Immature natural killer cell (primary cell): Measurements from ENCODE around the gene ATAD5. TPM values are rescaled to one million over a fixed set of nuclear protein-coding genes. Genes with fewer than 3 reads are reported as not detected.
A peak's percentile ranks its signal among the peaks of the same experiment; 100 is the strongest.
"Not testable (repeated sequence)": the region's sequence is repeated elsewhere in the genome, so short reads cannot be mapped to it uniquely, and the experiment has no call there.

Source experiments
- DNase-seq, 3 donors: peaks; one replicate each; pipeline ENCODE4 v3.0.0; 2022; ENCODE audit warnings: mixed read lengths in 1 of 3
- H3K27ac Mint-ChIP-seq, 6 donors: one replicate each; pipeline ENCODE4 v1.8.0; 2020; ENCODE audit warnings: mixed read lengths in 6 of 6, mild to moderate bottlenecking in 5 of 6, inconsistent platforms in 4 of 6, moderate library complexity in 3 of 6
- H3K27me3 Mint-ChIP-seq, 3 donors: one replicate each; pipeline ENCODE4 v1.8.0; 2020 to 2021; ENCODE audit warnings: low read depth in 3 of 3, mild to moderate bottlenecking in 3 of 3, mixed read lengths in 3 of 3, moderate library complexity in 3 of 3, inconsistent platforms in 1 of 3
- H3K36me3 Mint-ChIP-seq, 3 donors: one replicate each; pipeline ENCODE4 v1.8.0; 2020; ENCODE audit warnings: mixed read lengths in 3 of 3, inconsistent platforms in 2 of 3, mild to moderate bottlenecking in 2 of 3
- H3K4me1 Mint-ChIP-seq, 2 donors: one replicate each; pipeline ENCODE4 v1.8.0; 2020; ENCODE audit warnings: inconsistent platforms in 2 of 2, mild to moderate bottlenecking in 2 of 2, mixed read lengths in 2 of 2, moderate library complexity in 1 of 2
- H3K4me3 Mint-ChIP-seq, 5 donors: one replicate each; pipeline ENCODE4 v1.8.0; 2020; ENCODE audit warnings: mild to moderate bottlenecking in 5 of 5, mixed read lengths in 5 of 5, inconsistent platforms in 3 of 5, moderate library complexity in 3 of 5
- H3K9me3 Mint-ChIP-seq, 6 donors: one replicate each; pipeline ENCODE4 v1.8.0; 2020; ENCODE audit warnings: mild to moderate bottlenecking in 6 of 6, mixed read lengths in 6 of 6, inconsistent platforms in 4 of 6, moderate library complexity in 3 of 6
- polyA plus RNA-seq, 3 donors: library from polyadenylated mRNA; unstranded; fragments of 300-500 nt; fragmentation: Illumina TruSeq; gene quantifications; one replicate each; pipeline ENCODE4 v1.2.3, GENCODE V29; 2021

The ATAD5 gene
- polyA plus RNA-seq, 3 donors from 2014 or later = 1.7 to 2.5 (median 1.8) TPM

DNA sequence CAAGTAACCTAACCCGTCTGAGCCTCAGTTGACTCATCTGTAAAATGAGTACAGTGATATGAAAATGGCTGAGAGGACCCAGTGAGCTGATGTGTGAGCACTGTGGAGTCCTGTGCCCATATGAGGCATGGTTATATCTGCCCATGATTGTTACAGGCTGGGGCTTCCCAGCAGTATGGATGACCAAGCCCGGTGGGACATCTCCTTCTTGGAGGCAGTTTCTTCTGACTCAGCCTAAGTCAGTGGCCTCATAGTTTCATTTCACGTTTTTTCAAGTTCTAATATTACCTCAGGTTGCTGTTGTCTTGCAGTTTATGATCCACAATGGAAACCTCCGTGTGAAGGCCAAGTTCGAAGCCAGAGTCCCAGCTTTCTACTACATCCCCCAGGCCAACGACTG is 94.8 kb downstream of the ATAD5 start:
- Mint-ChIP-seq H3K9me3 (no peaks in the 10 kb centered on the region), H3K36me3 (no peaks in the 10 kb centered on the region), H3K27ac (no peak overlapping the region), H3K4me1 (peaks cover 3 to 7% of the 10 kb centered on the region in 2 donors), H3K27me3 (peaks cover 3 to 18% (median 18%) of the 10 kb centered on the region in 3 donors), H3K4me3 (no peak overlapping the region)
- no peak for DNase-seq

DNA sequence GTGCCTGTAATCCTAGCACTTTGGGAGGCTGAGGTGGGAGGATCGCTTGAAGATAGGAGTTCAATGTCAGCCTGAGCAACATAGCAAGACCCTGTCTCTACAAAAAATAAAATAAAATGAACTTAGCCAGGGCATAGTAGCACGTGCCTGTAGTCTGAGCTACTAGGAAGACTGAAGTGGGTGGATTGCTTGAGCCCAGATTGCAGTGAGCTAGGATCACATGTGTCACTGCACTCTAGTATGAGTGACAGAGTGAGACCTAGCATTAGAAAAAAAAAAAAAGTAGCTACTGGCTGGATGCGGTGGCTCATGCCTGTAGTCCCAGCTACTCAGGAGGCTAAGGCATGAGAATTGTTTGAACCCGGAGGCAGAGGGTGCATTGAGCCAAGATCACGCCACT is 96.0 kb downstream of the ATAD5 start:
- Mint-ChIP-seq H3K36me3 (no peaks in the 10 kb centered on the region), H3K27ac (no peak overlapping the region), H3K27me3 (peaks cover 2 to 16% (median 16%) of the 10 kb centered on the region in 3 donors), H3K4me1 (peaks cover 2 to 3% of the 10 kb centered on the region in 2 donors), H3K9me3 (no peaks in the 10 kb centered on the region), H3K4me3 (no peak overlapping the region)
- no peak for DNase-seq

DNA sequence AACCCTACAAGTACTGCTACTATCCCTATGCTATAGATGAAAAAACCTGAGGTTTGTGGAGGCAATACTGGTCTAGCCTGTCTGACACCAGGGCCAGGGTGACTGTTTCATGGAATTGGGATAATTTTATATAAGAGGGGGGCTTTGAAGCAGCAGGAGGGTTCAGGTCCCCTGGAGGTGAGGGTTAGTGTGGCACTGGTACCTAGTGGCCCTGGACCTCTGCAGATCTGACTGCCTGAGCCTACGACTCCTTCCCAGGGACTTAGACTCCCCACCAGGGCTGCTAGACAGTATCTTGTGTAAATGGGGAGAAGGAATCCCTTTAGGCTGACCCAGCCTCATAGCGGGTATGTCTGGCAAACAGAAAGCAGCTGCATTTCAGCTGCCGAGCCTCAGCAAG is 96.8 kb downstream of the ATAD5 start:
- no peaks in the 10 kb centered on the region for H3K9me3 Mint-ChIP-seq
- no peaks in the 10 kb centered on the region for H3K4me1 Mint-ChIP-seq
- H3K27ac Mint-ChIP-seq = no peak overlapping the region
- peaks cover 0 to 10% (median 10%) of the 10 kb centered on the region in 3 donors for H3K27me3 Mint-ChIP-seq
- H3K4me3 Mint-ChIP-seq = no peak overlapping the region
- no peak for DNase-seq
- H3K36me3 Mint-ChIP-seq = no peaks in the 10 kb centered on the region

DNA sequence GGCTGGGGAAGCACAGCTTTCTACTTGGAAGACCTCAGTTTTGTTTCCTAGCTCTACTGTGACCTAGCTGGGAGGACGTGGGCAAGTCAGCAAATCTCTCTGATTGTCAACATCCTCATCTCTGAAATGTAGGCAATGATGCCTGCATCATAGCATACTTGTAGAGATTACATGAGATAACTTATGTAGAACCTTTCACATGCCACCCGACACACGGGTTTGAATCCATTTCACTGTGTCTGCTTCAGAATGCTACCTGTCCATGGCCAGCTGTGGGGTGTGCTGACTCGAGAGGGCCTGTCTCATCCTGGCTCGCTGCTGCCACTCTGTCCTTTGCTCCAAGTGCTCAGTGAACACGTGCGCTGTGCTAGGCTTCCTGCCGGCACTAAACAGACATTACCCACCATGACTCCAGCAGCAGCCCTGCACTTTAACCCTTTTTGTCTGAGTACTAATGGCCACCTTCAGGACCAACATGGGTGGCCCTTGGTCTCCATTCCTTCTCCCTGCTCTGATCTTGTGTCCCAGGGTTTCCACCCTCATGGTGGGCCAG is 97.4 kb downstream of the ATAD5 start:
- no peak overlapping the region for H3K27ac Mint-ChIP-seq
- H3K27me3 Mint-ChIP-seq = peaks cover 0 to 9% (median 7%) of the 10 kb centered on the region in 3 donors
- no peak overlapping the region for H3K4me3 Mint-ChIP-seq
- H3K9me3 Mint-ChIP-seq = no peaks in the 10 kb centered on the region
- no peaks in the 10 kb centered on the region for H3K4me1 Mint-ChIP-seq
- H3K36me3 Mint-ChIP-seq = no peaks in the 10 kb centered on the region
- no peak for DNase-seq

DNA sequence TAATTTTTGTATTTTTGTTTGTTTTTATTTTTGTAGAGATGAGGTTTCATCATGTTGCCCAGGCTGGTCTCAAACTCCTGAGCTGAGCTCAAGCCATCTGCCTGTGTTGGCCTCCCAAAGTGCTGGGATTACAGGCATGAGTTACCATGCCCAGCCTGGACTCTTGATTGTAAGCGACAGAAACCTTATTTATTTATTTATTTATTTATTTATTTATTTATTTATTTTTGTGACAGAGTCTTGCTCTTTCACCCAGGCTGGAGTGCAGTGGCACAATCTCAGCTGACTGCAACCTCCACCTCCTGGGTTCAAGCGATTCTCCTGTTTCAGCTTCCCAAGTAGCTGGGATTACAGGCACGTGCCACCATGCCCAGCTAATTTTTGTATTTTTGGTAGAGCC is 98.1 kb downstream of the ATAD5 start:
- H3K4me3 Mint-ChIP-seq, H3K27ac Mint-ChIP-seq, H3K4me1 Mint-ChIP-seq, H3K9me3 Mint-ChIP-seq, H3K27me3 Mint-ChIP-seq, DNase-seq, H3K36me3 Mint-ChIP-seq: not testable (repeated sequence)

DNA sequence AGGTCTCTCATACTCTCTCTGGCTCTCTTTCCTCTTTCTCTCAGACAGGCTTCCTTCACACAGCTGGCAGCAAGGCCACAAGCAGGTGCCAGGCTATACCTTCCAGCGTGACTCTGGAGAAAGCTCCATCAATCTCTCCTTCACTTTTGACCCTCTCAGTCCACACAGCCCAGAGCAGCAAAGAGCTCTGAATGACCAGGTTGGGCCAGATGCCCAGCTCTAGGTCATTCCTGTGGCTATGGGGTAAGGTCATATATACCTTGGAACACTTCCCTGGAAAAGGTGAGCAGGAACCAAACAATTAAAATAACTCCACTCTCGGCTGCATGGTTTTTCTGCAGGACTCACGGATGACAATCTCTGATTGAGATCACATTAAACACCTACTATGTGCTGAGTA is 98.7 kb downstream of the ATAD5 start:
- Mint-ChIP-seq H3K27ac (no peak overlapping the region), H3K4me1 (no peaks in the 10 kb centered on the region), H3K4me3 (no peak overlapping the region), H3K36me3 (no peaks in the 10 kb centered on the region), H3K27me3 (peaks cover 0 to 6% (median 6%) of the 10 kb centered on the region in 3 donors), H3K9me3 (no peaks in the 10 kb centered on the region)
- no peak for DNase-seq

DNA sequence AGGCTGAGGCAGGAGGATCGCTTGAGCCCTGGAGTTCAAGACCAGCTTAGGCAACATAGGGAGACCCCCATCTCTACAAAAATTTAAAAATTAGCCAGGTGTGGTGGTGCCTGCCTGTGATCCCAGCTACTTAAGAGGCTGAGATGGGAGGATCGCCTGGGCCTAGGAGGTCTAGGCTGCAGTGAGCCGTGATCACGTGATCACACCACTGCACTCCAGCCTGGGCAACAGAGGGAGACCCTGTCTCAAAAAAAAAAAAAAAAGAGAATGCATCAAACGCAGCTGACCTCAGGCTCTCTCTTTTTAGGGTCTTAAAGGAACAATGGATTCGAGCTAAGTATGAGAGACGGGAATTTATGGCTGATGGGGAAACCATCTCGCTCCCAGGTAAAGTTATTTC is 99.8 kb downstream of the ATAD5 start:
- not testable (repeated sequence) for DNase-seq, H3K9me3 Mint-ChIP-seq, H3K4me3 Mint-ChIP-seq, H3K27ac Mint-ChIP-seq, H3K36me3 Mint-ChIP-seq, H3K4me1 Mint-ChIP-seq, H3K27me3 Mint-ChIP-seq

DNA sequence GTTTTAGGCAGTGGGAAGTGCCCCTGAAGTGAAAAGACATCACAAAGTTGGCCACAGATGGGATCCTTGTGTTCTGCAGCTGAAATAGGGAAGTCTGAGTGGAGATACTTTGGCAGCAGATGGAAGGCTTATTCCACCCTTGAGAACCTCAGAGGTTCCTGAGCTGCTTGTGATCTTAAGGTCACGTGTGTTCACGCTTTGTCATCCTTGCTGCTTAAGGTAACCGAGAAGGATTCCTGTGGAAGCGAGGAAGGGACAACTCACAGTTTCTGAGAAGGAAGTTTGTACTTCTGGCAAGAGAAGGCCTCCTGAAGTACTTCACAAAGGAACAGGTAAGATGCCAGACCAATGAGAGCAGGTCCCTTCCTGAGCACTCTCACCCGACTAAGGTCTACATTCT is 102.2 kb downstream of the ATAD5 start:
- Mint-ChIP-seq H3K4me1 (no peaks in the 10 kb centered on the region), H3K27me3 (peaks cover 0 to 4% (median 0%) of the 10 kb centered on the region in 3 donors), H3K27ac (no peak overlapping the region), H3K36me3 (no peaks in the 10 kb centered on the region), H3K4me3 (no peak overlapping the region), H3K9me3 (no peaks in the 10 kb centered on the region)
- no peak for DNase-seq

DNA sequence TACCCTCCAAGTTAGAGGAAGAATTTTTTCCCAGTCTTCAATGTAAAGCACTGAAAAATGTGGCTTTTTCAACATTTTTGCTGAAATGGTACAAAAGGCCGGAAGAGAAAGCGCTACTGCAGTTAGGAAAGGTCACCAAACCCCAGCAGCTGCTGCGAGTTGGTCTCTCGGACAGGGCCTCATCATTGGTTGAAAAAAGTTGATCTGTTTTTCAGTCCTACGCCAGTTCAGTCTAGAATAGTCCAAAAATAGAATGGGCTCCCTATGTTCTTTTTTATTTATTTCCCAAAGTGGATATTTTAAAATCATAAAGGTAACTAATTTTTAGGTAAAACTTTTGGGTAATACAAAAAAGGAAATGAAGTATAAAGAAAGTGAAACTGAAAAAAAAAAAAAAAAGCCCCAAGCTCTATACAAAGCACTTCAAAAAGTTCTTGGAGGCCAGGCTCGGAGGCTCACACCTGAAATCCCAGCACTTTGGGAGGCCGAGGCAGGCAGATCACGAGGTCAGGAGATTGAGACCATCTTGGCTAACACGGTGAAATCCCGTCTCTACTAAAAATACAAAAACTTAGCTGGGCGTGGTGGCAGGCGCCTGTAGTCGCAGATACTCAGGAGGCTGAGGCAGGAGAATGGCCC is 107.4 kb downstream of the ATAD5 start:
- no peak for DNase-seq
- H3K27ac Mint-ChIP-seq = no peak overlapping the region

DNA sequence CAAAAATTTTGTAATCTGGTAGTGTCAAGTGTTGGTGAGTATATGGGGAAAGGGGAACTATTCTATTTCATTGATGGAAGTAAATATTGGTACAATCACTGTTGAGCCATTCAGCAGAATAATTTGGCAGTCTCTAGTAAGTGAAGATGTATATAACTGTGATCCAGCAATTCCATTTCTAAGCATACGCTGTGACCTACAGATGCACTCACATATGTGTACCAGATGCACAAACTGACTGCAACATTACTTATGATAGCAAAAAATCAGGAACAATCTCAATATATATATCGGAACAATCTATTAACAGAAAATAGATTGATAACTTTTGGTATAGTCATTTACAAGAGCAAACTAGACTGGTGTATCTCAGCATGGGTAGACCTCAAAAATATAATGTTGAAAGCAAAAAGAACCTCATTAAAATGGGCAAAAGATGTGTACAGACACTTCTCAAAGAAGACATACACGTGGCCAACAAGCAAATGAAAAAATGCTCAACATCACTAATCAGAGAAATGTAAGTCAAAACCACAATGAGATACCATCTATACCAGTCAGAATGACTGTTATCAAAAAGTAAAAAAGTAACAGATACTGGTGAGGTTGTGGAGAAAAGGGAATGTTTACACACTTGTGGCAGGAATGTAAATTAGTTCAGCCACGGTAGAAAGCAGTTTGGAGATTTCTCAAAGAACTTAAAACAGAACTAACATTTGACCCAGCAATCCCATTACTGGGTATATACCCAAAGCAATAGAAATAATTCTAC is 110.7 kb downstream of the ATAD5 start:
- H3K4me1 Mint-ChIP-seq = no peaks in the 10 kb centered on the region
- no peak overlapping the region for H3K27ac Mint-ChIP-seq
- peaks cover 0 to 7% (median 0%) of the 10 kb centered on the region in 3 donors for H3K36me3 Mint-ChIP-seq
- no peak overlapping the region for H3K4me3 Mint-ChIP-seq
- no peaks in the 10 kb centered on the region for H3K27me3 Mint-ChIP-seq
- H3K9me3 Mint-ChIP-seq = no peaks in the 10 kb centered on the region
- no peak for DNase-seq

More for the DNA sequence above, 107.4 kb downstream of the ATAD5 start:
- Mint-ChIP-seq H3K36me3 (peaks cover 0 to 7% (median 0%) of the 10 kb centered on the region in 3 donors), H3K4me3 (peak overlapping the region in 2 of 5 donors; percentile 4 to 9), H3K4me1 (no peaks in the 10 kb centered on the region), H3K27me3 (peaks cover 0 to 2% (median 0%) of the 10 kb centered on the region in 3 donors), H3K9me3 (no peaks in the 10 kb centered on the region)

Other genes starting within 250 kb of the ATAD5 start
- gene CRLF3, start 7.3 kb upstream of the ATAD5 start, polyA plus RNA-seq = 10 to 100 TPM; 85.8 to 98.7 (median 97.8) TPM
- gene TEFM, start 74.3 kb downstream of the ATAD5 start, polyA plus RNA-seq = 10 to 100 TPM; 14.2 to 19.5 (median 14.9) TPM
- under 1 TPM in 1 of 3 donors, not detected in 2; 0.49 TPM for gene ADAP2, start 90.0 kb downstream of the ATAD5 start, polyA plus RNA-seq
- gene RNF135, start 139.1 kb downstream of the ATAD5 start, polyA plus RNA-seq = 10 to 100 TPM; 13.5 to 28.6 (median 22.2) TPM